KOPT-K1 (cell line): Measurements from ENCODE around the gene CMTM7.

ENCODE experiments used
- H3K27ac ChIP-seq: fragments of 200-600 bp; sonication (generic); 2 replicates; pipeline ENCODE4 v1.5.1; 2016; ENCODE audit warnings: antibody characterized with exemption, mild to moderate bottlenecking, low read depth, low read length; ENCODE audit not compliant: poor library complexity, severe bottlenecking
- H3K36me3 ChIP-seq: fragments of 200-600 bp; sonication (generic); 2 replicates; pipeline ENCODE4 v1.5.1; 2017; ENCODE audit warnings: antibody characterized with exemption, mild to moderate bottlenecking, low read length, moderate library complexity; ENCODE audit not compliant: insufficient read depth
- H3K9me3 ChIP-seq: fragments of 200-600 bp; sonication (generic); 2 replicates; pipeline ENCODE4 v1.5.1; 2017; ENCODE audit warnings: antibody characterized with exemption, low read length, mild to moderate bottlenecking; ENCODE audit not compliant: insufficient read depth, poor library complexity, severe bottlenecking

CMTM7 gene

GRCh38 chr3:32399030-32399620 is 7.5 kb downstream of the CMTM7 start:
- no peaks in the 10 kb centered on the region for H3K36me3 ChIP-seq
- H3K9me3 ChIP-seq, result no peaks in the 10 kb centered on the region
- no peak overlapping the region for H3K27ac ChIP-seq

GRCh38 chr3:32401126-32401525 is 9.5 kb downstream of the CMTM7 start:
- H3K36me3 ChIP-seq, result no peaks in the 10 kb centered on the region
- H3K27ac ChIP-seq, result no peak overlapping the region
- H3K9me3 ChIP-seq, result no peaks in the 10 kb centered on the region

- Histone ChIP-seq H3K27ac (no peak overlapping the region), H3K9me3 (no peaks in the 10 kb centered on the region), H3K36me3 (no peaks in the 10 kb centered on the region)
Observed at GRCh38 chr3:32401556-32402081, 10.0 kb downstream of the CMTM7 start.

GRCh38 chr3:32403663-32404062 is 12.0 kb downstream of the CMTM7 start:
- Histone ChIP-seq H3K36me3 (no peaks in the 10 kb centered on the region), H3K9me3 (no peaks in the 10 kb centered on the region), H3K27ac (no peak overlapping the region)

- Histone ChIP-seq H3K36me3 (no peaks in the 10 kb centered on the region), H3K9me3 (no peaks in the 10 kb centered on the region), H3K27ac (no peak overlapping the region)
Observed at GRCh38 chr3:32404714-32405113, 13.1 kb downstream of the CMTM7 start.

- no peak overlapping the region for H3K27ac ChIP-seq
Observed at GRCh38 chr3:32405155-32405554, 13.5 kb downstream of the CMTM7 start.

GRCh38 chr3:32405711-32406323 is 14.2 kb downstream of the CMTM7 start:
- Histone ChIP-seq H3K36me3 (no peaks in the 10 kb centered on the region), H3K27ac (no peak overlapping the region), H3K9me3 (no peaks in the 10 kb centered on the region)

More at GRCh38 chr3:32405155-32405554, 13.5 kb downstream of the CMTM7 start:
- no peaks in the 10 kb centered on the region for H3K9me3 ChIP-seq
- no peaks in the 10 kb centered on the region for H3K36me3 ChIP-seq

- H3K9me3 ChIP-seq, result no peaks in the 10 kb centered on the region
- no peaks in the 10 kb centered on the region for H3K36me3 ChIP-seq
- no peak overlapping the region for H3K27ac ChIP-seq
Observed at GRCh38 chr3:32406486-32407408, 15.1 kb downstream of the CMTM7 start.

- Histone ChIP-seq H3K9me3 (no peaks in the 10 kb centered on the region), H3K36me3 (no peaks in the 10 kb centered on the region), H3K27ac (no peak overlapping the region)
Observed at GRCh38 chr3:32410367-32411246, 19.0 kb downstream of the CMTM7 start.

- H3K36me3 ChIP-seq, result no peaks in the 10 kb centered on the region
- no peak overlapping the region for H3K27ac ChIP-seq
Observed at GRCh38 chr3:32411442-32411841, 19.8 kb downstream of the CMTM7 start.

GRCh38 chr3:32412887-32413286 is 21.2 kb downstream of the CMTM7 start:
- H3K9me3 ChIP-seq, result no peaks in the 10 kb centered on the region
- H3K36me3 ChIP-seq, result no peaks in the 10 kb centered on the region
- H3K27ac ChIP-seq, result no peak overlapping the region

More at GRCh38 chr3:32411442-32411841, 19.8 kb downstream of the CMTM7 start:
- H3K9me3 ChIP-seq, result no peaks in the 10 kb centered on the region

GRCh38 chr3:32413845-32414521 is 22.3 kb downstream of the CMTM7 start:
- no peaks in the 10 kb centered on the region for H3K36me3 ChIP-seq
- H3K27ac ChIP-seq, result no peak overlapping the region
- H3K9me3 ChIP-seq, result no peaks in the 10 kb centered on the region

GRCh38 chr3:32414522-32415202 is 23.0 kb downstream of the CMTM7 start:
- H3K9me3 ChIP-seq, result no peaks in the 10 kb centered on the region
- no peaks in the 10 kb centered on the region for H3K36me3 ChIP-seq
- no peak overlapping the region for H3K27ac ChIP-seq

GRCh38 chr3:32419742-32420125 is 28.1 kb downstream of the CMTM7 start:
- no peaks in the 10 kb centered on the region for H3K9me3 ChIP-seq
- no peaks in the 10 kb centered on the region for H3K36me3 ChIP-seq
- no peak overlapping the region for H3K27ac ChIP-seq
